DMS79 treated with DMSO at 0.1 percent for 48 hours (cell line): ENCODE results near the gene PALLD.

Experiments used
- DNase-seq: peaks from one replicate; lab custom pipeline; 2025; lab: John Stamatoyannopoulos, UW

PALLD gene

DNA sequence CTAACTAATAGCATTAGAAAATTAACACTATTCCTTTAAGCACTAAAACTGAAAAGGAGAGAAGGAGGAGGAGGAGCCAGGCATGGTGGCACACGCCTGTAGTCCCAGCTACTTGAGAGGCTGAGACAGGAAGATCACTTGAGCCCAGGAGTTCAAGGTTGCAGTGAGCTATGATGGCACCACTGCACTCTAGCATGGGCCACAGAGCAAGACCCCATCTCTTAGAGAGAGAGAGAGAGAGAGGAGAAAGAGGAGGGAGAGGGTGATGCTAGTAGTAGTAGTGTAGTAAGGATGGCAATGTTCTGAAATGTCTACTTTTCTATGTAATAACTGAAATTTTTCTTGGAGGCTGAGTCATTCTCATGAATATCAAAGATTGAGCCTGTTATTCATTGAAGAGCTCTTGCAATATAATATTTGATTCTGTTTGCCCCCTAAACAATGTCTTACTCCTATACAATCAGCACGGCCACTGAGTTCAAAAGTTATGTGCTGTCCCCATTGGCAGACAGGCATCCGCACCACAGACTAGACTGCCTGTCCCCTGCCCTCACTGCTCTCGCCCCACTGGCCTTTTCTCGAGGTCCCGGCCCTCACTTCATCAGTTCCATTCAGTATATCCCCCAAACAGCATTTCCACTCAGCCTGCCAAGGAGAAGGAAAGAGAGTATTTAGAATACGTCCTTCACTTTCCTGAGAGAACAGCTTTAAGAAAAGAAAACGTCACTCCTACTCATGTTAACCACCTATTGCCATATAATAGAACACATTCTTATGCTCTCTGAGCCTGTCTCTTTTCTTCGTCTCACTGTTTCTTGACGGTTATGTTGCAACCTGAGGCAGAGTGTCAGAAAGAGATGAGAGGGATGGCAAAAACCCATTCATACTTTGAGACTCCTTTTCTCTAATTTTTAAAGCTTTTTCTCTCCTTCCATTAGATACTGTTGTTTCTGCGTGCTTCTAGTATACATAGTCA is 238.1 kb downstream of the PALLD start:
- no peak for DNase-seq

DNA sequence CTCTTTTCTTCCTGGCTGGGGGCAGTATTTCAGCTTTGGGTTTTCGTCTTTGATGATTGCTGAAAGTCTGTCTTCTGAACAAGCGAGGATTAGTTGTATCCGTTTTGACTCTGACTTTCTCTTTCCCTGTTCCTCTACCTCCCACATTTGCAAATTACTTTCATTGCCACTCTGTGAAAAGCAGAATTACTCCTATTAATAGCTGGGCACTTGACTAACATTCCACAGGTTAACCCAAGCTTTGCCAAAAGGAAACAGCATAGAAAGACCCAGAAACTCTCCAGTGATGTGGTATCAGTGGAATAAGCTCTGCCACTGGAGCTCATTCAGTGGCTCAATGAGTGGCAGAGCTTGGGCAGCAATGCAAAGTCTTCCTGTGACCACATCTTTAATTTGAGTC is 238.9 kb downstream of the PALLD start:
- DNase-seq, result no peak

DNA sequence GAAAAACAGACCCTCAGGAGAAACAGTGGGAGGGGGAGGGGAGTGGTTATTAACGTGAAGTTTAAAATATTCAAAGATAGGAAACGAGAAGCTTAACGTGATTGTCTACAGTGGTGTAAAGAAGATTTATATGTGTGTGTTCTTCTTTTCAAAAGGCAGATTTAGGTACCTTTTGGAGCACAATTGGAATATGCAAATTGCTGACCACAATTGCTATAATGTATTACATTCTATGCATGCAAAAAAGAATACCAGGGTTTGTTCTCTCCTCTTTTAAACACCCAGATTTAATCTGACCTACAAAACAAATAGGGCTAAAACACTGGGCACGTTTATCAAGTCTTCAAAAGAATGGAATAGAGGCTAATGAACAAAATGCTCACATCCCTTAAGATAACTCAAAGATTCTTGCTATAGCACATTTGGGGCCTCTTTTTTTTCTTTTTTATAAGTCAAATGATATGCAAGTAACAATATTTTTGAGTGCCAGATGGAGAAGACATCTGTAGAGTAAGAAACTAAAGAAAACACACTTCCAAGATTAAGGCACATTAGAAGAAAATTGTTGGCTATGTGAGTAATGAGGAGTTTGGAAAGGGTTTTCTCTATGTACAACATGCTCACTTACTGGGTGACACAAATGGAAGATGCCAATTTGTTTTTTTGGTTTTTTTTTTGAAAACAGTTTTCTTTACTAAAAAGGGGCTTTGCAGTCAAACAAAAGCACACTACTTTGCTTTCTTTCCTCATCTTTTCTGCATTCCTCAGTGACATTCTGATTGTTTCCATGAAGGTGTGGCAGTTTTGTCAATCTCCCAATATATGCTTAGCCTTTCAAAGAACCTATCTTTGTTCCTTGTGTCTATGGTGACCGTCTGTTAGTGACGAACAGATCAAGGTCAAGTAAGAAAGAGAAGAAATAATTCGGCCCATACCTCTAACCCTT is 240.3 kb downstream of the PALLD start:
- no peak for DNase-seq

DNA sequence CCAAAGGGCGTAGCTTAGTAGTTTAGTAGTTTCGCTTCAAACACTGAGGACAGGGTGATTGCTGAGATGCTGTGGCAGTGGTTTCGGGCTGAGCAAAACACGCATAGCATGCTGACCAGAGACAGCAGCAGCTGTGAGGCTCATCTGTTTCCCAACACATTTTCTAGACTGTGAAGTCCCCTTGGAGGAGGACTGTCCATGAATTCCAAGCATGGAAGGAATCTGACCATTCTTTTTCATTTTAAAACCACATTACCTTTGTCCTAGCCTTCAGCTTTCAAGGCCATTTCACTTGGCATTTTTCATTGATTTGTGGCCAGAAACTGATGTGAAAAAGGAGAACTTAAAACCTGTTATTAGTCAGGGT is 240.9 kb downstream of the PALLD start:
- DNase-seq, result no peak

DNA sequence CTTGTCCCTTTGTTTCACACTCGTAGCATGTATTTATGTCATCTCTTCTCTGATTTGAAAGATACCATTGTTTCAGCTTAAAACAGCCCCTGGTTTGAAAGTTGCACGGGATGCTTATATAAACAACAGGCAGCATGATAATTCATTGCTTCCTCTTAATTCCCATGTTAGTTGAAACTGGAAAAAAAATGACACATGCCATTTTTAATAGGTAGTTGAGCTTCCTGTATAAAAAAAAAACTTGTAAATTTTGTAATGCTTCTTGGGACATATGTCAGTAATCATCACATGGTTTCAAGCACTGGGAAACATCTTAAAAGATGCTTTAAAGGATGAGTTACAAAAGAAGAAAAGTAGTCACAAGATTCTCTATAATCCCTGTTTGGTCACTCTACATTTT is 243.0 kb downstream of the PALLD start:
- DNase-seq, result no peak

DNA sequence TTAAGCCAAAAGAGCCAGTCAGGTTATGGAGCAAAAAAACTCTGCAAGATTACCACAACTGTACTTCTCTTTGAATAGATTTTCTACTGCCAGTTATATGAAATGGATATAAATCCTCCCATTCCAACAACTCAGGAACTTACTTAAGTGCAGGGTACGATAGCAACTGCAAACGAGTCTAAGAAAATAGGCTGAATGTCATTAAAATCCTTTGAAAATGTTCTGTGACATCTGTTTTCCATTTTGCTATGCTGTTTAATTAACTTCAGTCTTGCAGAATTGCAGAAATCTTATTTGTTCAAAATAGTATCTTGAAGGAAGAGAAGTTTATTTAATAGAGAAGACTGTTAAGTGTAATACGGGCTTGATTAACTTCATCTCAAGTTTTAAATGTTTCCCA is 243.8 kb downstream of the PALLD start:
- DNase-seq, result no peak

DNA sequence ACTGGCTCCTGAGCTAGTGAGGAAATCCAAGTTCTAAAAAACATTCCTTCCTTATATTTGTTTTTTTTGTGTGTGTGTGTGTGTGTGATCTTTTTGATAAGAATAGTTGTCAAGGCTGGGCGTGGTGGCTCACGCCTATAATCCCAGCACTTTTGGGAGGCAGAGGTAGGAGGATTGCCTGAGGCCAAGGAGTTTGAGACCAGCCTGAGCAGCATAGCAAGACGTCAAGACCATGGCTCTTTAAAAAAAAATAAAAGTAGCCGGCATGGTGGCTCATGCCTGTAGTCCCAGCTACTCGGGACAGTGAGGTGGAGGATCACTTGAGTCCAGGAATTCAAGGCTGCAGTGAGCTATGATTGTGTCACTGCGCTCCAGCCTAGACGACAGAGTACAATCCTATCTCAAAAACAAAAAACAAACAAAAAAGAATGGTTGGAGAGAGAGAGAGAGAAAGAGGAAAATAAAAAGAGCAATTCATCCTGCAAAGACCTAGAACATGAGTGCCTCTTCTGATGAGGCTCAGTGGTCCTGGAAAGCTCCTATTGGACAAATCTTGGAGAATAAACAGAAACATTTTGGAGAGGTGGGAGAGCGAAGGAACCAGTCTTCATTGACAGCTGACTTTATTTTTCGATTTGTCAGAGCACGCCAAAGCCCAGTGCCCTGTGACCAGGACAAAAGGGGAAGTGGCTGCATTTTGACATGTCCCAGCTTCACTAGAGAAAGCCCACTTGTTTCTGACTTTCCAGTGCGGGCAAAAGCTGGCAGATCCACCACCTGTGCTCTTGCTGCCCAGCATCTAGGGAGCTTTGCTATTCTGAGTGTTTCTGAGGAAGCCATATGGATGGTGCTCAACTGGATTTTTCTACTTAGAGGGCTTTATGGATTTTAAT is 244.7 kb downstream of the PALLD start:
- DNase-seq, result no peak

DNA sequence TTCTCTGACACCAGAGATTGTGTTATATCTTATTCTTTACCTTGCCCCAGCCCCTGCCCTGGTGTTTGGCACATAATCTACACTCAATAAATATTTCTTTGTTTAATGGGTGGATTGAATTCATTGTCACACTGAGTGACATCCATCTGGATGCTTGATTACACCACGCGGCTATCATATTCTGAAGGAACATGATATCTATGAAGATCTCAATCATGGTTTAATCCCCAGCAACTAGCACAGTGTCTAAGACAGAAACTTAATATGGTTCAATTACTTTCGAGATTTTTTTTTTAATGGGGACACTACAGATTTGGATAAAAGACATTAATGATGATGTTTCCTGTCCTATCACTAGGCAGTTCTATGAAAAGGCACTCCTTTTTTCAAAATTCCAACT is 246.3 kb downstream of the PALLD start:
- no peak for DNase-seq

DNA sequence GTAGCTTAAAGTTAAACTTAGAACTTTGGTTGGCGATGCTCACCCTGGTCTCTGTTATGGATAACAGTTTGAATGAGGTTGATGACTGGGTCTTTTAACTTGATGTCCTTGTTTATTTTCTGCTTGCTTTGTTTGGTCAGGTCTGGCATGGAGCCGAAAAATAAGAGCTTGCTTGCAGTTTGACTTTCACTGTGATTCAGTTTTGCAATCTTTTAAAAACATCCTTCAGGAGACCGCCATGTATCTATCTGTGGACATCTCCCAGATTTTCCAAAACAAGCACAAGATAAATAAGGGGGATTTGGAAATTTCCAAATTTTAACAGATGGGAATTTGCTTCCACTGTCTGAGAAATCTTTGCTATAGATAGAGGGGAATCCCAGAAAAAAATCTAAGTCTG is 246.7 kb downstream of the PALLD start:
- DNase-seq, result no peak

DNA sequence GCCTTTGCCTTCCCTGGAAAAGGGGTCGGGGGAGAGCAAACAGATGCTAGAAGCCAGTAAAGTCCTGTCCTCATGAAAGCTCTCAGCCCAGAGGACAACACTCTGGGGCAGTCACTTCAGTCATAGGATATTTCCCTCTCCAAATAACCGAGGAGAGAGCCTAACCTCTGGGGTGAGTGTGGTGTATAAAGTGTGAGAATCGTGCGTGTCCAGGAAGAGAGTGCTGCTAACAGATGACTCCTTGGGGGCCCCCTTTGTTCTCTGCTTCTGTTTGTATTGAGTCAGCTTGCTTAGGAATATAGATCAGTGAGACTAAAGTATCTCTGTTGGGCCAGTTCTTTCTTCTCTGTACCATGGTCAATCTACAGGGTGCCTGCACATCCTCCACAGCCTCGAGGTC is 247.2 kb downstream of the PALLD start:
- no peak for DNase-seq

DNA sequence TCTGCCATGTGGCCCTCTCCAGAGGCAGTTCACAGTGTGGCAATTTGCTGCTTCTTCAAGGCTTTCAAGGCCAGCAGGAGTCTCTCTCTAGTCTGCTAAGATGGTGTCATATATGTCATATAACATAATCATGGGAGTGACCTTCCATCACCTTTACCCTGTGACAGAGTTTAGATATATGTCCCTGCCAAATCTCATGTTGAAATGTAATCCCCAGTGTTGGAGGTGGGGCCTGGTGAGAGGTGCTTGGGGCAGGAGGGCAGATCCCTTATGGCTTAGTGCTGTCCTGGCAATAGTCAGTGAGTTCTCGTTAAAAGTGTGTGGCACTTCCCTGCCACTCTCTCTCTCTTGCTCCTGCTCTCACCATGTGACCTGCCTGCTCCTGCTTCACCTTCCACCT is 252.0 kb downstream of the PALLD start:
- no peak for DNase-seq

DNA sequence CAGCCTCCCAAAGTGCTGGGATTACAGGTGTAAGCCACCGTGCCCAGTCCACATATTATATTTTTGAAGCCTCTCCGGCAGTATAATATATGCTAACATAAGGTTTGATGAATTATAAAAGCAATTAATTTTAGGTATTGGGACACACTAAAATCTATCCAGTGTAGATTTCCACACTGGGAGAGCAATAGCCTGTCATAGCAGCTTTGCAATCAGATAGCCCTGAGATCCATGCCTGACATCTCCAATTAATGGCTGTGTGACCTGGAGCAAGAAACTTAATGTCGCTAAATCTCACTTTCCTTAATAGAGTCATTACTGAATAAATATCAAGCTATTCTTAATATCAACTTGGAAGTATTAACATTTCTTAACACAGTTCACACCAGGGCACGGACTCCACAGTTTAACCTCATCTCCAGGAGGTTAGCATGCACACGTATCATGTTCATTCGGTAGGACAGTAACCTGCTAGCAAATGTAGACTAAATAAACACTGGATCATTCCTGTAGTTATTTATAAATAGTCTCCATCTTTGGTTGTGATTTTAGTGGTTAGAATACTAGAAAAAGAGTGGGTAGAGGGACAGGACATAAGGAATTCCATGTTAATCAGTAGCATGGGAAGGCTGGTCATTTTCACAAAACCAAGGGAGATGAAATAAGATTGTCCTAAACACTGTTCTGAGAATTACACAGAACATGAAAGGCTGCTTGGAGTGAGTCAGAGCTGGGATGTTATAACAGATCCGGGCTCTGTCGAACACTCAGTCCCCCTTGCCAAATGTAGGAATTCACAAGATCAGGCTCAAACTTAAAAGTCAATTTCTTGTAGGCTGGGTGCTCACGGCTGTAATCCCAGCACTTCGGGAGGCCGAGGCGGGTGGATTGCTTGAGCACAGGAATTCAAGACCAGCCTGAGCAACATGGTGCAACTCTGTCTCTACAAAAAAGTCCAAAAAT is 254.7 kb downstream of the PALLD start:
- no peak for DNase-seq

DNA sequence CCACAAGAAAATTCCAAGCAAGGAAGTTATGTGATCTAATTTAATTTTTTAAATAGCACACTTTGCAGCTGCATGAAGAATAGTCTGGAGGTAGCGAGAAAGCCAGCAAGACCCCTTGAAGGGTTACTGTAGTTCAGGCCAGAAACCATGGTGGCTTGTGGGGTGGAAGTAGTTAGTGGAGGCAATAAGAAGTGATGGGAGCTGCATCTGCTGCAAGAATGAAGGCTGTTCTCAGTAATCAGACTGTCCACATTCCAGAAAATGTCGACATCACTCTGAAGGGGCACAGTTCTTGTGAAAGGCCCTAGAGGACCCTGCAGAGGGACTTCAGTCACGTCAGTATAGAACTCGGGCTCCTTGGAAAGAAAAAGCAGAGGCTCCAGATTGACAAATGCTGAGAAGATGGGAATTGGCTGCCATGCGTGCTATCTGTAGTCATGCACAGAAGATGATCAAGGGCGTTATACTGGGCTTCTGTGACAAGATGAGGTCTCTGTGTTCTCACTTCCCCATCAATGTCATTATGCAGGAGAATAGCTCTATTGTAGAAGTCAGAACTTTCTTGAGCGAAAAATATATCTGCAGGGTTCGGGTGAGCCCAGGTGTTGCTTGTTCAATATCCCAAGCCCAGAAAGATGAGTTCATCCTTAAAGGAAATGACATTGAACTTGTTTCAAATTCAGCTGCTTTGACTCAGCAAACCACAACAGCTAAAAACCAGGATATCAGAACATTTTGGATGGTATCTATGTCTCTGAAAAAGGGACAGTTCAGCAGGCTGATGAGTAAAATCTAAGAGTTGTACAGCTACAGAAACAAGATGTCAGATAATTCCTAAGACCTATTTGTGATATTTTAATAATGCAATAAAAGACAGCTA is 259.0 kb downstream of the PALLD start:
- DNase-seq, result no peak

DNA sequence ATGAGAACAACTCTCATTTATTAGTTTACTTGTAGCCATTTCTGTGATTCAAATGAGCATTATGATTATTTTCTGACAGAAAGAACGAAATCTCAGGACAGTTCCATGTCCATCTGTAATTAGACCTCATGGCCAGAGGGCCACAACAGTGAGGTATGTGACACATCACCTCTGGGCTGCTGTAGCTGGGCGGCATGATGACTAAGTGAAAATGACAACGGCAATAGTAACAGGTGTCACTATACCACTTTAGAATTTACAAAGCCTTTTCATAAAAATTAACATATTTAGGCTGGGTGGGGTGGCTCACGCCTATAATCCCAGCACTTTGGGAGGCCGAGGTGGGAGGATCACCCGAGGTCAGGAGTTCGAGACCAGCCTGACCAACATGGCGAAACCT is 260.6 kb downstream of the PALLD start:
- DNase-seq, result no peak

DNA sequence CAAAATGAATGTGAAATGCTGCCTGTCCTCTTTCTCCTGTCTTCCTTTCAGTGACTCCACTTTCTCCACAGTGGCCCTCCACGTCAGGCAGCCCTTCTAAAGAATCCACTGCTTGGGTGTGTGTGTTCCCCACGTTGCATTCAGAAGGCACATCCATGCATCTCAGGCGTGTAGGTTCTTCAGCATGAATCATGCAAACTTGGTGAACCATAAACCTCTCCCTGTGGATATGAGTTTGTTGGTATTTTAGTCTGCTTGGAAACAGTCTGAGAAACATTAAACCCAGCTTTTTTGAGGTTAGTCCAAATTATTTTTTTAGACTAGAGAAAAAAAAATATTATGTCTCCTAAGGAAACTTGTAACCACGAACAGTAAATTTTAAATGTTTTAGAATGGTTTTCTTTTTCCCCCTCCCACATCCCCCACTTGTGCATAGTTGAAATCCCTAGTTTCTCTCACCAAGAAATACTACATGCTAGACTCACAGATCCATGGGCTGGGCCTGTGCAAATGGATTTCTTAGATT is 261.6 kb downstream of the PALLD start:
- DNase-seq, result no peak

DNA sequence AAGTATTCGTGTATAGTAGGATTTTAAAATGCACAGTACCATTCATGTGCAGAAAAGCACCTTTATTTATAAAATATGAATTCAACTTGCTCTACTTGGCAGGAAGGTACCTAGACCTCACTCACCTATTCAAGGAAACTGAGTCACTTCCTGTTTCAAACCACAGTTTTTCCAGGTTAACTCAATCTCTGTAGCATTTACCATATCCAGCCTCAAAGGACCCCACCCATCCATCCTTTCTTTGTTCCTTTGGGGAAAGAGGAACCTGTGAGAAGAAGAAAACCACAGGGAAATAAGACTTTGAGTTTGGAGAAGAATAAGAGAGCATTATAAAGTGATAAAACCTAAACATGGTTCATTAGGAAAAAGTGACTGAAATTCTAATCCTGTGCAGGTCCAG is 262.5 kb downstream of the PALLD start:
- no peak for DNase-seq

DNA sequence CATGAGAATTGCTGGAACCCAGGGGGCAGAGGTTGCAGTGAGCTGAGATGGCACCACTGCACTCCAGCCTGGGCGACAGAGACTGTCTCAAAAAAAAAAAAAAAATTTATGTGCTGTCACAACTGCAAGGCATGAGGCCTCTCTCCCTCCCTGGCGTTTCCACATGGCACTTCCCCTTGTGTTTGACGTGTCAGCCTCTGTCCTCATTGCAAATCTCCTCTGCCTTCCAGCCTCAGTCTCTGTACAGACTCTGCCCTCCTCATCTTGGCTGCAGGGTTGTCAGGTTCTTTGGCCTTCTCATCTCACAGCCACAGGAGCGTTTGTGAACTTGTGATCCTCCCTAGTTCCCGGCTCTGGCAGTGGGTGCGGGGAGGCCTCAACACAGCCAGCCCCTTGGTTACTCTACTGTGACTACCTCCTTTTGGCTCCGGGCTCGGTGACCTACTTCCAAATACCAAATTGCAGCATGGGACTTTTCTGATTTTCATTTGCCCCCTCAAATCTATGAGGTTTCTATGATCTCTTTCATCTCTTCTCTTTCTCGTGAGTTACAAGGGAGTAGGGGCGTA is 263.2 kb downstream of the PALLD start:
- no peak for DNase-seq

DNA sequence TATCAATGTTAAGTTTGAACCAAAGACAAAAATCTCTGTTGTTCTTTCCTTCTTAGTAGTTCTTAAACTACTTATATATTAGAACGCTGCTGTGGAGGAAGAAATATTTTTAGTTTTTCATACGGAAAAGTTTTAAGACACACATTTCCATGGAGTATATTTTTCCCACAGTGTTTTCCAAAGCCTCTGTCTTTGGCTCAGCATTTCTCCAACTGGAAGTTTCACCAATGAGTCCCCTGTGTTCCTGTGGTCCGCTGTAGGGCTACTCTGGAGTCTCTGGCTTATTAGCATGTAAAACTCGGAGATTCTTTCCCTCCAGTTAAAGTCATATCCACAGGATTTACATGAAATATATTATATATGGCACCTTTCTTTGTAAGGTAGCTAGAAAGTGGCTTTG is 264.2 kb downstream of the PALLD start:
- no peak for DNase-seq

DNA sequence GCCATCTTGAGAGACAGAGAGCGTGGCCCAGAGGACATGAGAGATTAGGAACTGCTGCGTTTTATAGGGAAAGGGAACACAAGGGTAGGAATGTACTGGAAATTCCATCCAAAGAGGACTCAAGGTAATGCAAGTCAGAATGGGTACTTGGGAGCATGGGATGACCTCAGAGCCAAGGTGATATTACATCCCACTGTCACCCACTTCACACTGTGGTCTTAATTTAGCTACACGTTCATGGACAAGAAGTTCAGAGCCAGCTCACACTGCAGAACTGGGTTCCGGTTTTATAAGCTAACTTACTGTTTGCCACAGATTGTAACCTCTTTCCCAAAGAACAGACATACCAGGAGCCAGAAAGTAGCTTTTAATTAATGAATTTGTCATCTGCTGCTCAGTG is 268.5 kb downstream of the PALLD start:
- no peak for DNase-seq
